GM19372 (cell line): Measurements from ENCODE around the gene SOX14.

Experiments
- ATAC-seq: cut with Tn5 transposase; IDR thresholded peaks from one replicate; pipeline ENCODE4 v1.9.1; 2021; ENCODE audit warnings: mild to moderate bottlenecking, low read depth, moderate library complexity; ENCODE audit not compliant: unreplicated experiment

The SOX14 gene

DNA sequence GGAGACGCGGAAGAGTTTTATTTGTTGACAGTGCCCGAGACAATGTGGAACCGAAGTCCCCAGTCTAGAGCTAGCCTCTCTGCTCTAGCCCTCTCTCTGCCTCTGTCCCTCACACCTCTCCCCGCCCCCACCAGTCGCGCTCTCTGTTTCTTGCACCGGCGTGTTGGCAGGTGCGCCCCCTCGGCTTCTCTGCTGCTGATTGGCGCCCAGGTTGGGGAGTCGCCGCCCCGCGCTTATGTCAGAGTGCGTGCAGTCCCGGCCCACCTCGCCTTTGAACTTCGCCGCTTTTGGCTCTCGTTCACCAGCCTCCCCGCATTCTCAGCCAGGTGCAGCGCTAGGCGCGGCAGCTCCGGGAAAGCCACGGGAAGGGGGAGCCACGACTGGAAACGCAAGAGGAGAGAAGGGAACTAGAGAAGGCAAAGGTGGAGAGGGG lies at the start of gene SOX14:
Gene SOX14, plus strand, starts transcription at position 315 of the 433 bp plus-strand sequence. CDS start 470 bp downstream, outside the sequence.
- no peak for ATAC-seq

DNA sequence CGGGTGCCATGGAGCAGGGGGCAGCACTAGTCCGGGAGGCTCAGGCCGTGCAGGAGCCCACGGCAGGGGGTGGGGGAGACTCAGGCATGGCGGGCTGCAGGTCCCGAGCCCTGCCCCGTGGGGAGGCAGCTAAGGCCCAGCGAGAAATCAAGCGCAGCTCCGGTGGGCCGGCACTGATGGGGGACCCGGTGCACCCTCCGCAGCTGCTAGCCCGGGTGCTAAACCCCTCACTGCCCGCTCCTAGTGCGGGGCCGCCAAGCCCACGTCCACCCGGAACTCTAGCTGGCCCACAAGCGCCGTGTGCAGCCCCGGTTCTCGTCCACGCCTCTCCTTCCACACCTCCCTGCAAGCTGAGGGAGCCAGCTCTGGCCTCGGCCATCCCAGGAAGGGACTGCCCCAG lies 49.6 kb upstream of the SOX14 start:
- no peak for ATAC-seq

- ATAC-seq = no peak
Measured at GRCh38 chr3:137724240-137724639, 39.9 kb upstream of the SOX14 start.

GRCh38 chr3:137737208-137737607 lies 26.9 kb upstream of the SOX14 start:
- ATAC-seq = no peak

DNA sequence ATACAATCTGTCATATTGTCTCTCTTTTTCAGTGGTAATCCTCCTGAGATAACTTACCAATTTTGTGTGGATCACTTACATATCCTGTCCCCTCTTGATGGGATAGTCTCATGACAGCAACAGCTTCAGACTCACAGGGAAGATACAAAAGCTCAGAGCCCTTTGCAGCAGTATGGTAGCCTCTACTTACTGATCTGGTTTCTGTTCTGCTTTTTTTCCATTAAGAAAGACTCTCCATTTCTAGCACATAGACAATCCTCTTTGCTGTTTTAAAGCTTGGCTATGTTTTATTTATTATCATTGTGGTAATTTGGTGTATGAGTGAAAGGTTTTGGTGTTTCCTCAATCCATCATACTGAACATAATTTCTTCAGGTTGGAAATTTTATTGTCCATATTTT lies 25.4 kb upstream of the SOX14 start:
- no peak for ATAC-seq

- ATAC-seq = no peak
Measured at GRCh38 chr3:137743608-137744007, 20.5 kb upstream of the SOX14 start.

DNA sequence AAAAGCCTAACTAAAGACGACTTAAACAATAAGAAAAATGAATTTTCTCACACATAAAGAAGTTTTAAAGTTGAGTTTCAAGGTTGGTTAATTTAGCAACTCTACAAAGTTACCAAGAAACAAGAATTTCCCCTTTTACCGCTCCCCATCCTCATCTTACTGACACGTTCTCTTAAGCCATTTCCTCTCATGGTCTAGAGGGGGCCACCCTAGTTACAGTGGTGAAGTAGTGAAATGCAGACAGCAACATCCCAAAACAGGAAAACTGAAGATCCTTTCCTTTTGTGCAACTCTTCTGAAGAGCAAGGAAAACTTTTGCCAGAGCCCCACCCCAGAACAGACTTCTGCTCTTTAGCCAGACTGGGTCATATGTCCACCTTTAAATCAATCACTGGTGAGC lies 17.3 kb upstream of the SOX14 start:
- ATAC-seq = no peak

GRCh38 chr3:137759505-137759904 lies 4.6 kb upstream of the SOX14 start:
- ATAC-seq = no peak

- ATAC-seq = no peak
Measured at GRCh38 chr3:137760341-137761098, 3.6 kb upstream of the SOX14 start.

GRCh38 chr3:137761099-137761562 lies 3.0 kb upstream of the SOX14 start:
- no peak for ATAC-seq

DNA sequence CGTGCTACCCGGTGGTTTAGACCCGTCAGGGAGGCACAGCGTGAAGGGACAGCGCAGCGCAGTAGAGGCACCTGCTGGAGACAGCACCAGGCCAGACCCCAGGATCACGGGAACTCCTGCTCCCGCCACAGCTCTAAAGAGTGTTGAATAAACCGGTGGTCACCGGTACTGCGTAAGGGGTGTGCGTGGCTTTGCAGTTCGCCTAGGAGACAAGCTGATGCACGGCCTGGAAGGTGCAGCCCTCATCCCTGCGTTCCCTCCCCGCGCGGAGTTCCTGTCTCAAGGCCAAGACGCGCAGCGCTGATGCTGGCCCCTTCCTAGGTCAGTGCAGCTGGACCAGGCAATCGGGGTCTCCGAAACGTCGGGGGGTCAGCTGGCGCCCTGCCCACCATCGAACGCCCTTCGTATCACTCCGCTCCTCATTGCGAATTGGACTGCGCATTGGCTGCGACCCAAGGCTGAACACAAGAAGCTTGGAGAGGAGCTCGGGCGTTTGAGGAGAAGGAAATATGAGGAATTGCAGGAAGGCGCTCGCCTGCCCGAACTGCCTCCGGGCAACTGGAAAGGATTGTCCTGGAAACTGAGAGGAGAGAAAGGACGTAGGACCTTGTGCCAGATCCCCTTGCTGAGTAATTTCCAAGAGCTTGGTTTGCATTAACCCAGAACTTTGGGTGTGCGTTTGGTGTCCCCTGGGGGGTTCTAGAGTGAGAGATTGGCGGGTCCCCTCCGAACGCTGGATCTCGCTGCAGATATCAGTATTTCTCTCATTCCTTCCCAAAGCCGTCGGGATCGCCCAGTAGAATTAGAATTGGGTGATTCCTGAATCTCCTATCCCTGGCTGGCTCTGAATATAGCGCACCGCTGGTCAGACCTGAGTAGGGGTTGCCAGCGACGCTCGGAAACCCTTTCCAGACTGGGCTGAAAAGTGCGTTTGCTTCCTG lies 2.3 kb upstream of the SOX14 start:
- no peak for ATAC-seq

GRCh38 chr3:137762674-137763593 lies 1.2 kb upstream of the SOX14 start:
- ATAC-seq = no peak

DNA sequence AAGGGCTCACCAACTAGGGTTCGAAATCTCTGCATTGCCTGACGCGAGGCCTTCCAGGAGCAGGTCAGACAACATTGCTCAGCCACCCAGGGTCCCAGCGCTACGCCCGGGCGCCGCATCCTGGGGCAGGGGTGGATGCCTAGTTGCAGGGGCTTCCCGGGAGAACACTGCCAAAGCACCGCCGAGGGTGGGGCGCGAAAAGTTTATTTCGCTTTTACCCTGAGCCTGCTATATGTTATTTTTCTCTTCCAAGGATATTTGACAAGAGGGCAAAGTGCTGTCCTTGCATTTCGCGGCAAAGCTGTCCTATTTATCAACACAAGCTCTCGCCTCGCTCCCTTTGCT lies 549 bp upstream of the SOX14 start:
- no peak for ATAC-seq

- ATAC-seq = no peak
Measured at GRCh38 chr3:137764563-137765309, 621 bp downstream of the SOX14 start.

GRCh38 chr3:137765310-137766033 lies 1.4 kb downstream of the SOX14 start:
- ATAC-seq = no peak

GRCh38 chr3:137766041-137766875 lies 2.1 kb downstream of the SOX14 start:
- no peak for ATAC-seq

DNA sequence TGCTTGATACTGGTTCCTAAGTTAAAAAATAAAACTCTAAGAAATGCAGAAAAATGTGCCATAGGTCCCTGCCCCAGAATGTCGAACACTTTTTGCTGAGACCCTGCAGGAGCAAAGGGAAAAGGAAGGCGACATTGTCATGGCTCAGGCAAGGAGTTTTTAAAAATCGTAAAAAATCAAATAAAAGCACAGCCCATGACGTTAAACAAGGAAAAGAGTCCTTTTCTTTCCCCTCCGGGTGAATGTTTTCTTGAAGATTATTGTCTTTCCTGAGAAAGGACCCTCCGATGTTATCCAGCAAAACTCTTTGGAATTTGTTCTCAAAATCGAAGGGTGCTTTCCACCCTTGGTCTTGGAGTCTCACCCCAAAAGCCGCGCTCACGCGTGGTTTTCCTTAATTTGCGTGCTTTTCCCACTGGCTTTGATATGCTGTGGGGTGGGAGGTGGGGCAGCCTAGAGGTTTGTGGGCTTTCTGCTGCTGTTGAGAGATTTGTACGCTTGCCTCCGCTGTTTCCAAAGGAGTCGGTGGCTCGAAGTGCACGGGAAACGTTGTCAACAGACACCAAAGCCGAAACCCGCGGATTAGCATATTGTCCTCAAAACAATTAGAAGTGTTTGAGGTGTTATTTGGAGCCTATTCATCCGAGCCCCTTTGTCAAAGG lies 2.9 kb downstream of the SOX14 start:
- ATAC-seq = no peak
